NCI-H82 treated with DMSO at 0.1 percent for 48 hours (cell line): ENCODE results near the gene VIPR1.
"Not testable (repeated sequence)": the region's sequence is repeated elsewhere in the genome, so short reads cannot be mapped to it uniquely, and the experiment has no call there.

Experiments used
- DNase-seq: peaks from one replicate; lab custom pipeline; 2025; ENCODE audit not compliant: unreplicated experiment; lab: John Stamatoyannopoulos, UW

Gene VIPR1

GRCh38 chr3:42531470-42531869 lies 29.0 kb downstream of the VIPR1 start:
- DNase-seq, result no peak

GRCh38 chr3:42532229-42532628 lies 29.8 kb downstream of the VIPR1 start:
- no peak for DNase-seq

GRCh38 chr3:42533161-42533897 lies 30.9 kb downstream of the VIPR1 start:
- peak; percentile 6 for DNase-seq

- DNase-seq, result peak; percentile 2
Observed at GRCh38 chr3:42535981-42536784, 33.7 kb downstream of the VIPR1 start.

GRCh38 chr3:42537350-42537749 lies 34.9 kb downstream of the VIPR1 start:
- no peak for DNase-seq

- DNase-seq, result no peak
Observed at GRCh38 chr3:42539871-42540714, 37.6 kb downstream of the VIPR1 start.

GRCh38 chr3:42541079-42541478 lies 38.6 kb downstream of the VIPR1 start:
- DNase-seq, result no peak

GRCh38 chr3:42544492-42545283 lies 42.2 kb downstream of the VIPR1 start:
- DNase-seq, result no peak

- DNase-seq, result peak; percentile 16
Observed at GRCh38 chr3:42545284-42545900, 42.9 kb downstream of the VIPR1 start.

- no peak for DNase-seq
Observed at GRCh38 chr3:42546691-42547213, 44.3 kb downstream of the VIPR1 start.

- peak; percentile 19 for DNase-seq
Observed at GRCh38 chr3:42547401-42547945, 45.0 kb downstream of the VIPR1 start.

- DNase-seq, result no peak
Observed at GRCh38 chr3:42549131-42549530, 46.7 kb downstream of the VIPR1 start.

- no peak for DNase-seq
Observed at GRCh38 chr3:42550250-42550649, 47.8 kb downstream of the VIPR1 start.

GRCh38 chr3:42552830-42553229 lies 50.4 kb downstream of the VIPR1 start:
- DNase-seq, result no peak

GRCh38 chr3:42556089-42556632 lies 53.7 kb downstream of the VIPR1 start:
- peak; percentile 17 for DNase-seq

- DNase-seq, result not testable (repeated sequence)
Observed at GRCh38 chr3:42556817-42557216, 54.4 kb downstream of the VIPR1 start.

- peak; percentile 2 for DNase-seq
Observed at GRCh38 chr3:42557854-42558253, 55.4 kb downstream of the VIPR1 start.

GRCh38 chr3:42562047-42562907 lies 59.8 kb downstream of the VIPR1 start:
- DNase-seq, result no peak
